Activated T-cell treated with anti-CD3 and anti-CD28 coated beads, Interleukin-2, amount 50 U/mL, for 72 hours (primary cell): ENCODE data around the gene GLG1. TPM values are rescaled to one million over a fixed set of nuclear protein-coding genes. Genes with fewer than 3 reads are reported as not detected.
"Not testable (repeated sequence)": the region's sequence is repeated elsewhere in the genome, so short reads cannot be mapped to it uniquely, and the experiment has no call there.

Experiments used
- ATAC-seq, 2 donors: fragments of 150-1000 bp; cut with Tn5 transposase; replicated peaks in 1 of 2; 2 replicates each; pipeline ENCODE4 v1.10.0; 2021; ENCODE audit warnings: moderate library complexity in 2 of 2, mild to moderate bottlenecking in 1 of 2
- DNase-seq, 2 donors: peaks; one replicate each; pipeline ENCODE4 v3.0.0; 2021 to 2022; ENCODE audit warnings: mixed read lengths in 1 of 2
- H3K27ac Mint-ChIP-seq: one replicate; pipeline ENCODE4 v1.8.0; 2022; ENCODE audit warnings: mild to moderate bottlenecking, moderate library complexity, mixed read lengths
- H3K27me3 Mint-ChIP-seq: one replicate; pipeline ENCODE4 v1.8.0; 2022; ENCODE audit warnings: low read depth, mixed read lengths
- H3K36me3 Mint-ChIP-seq, 2 donors: one replicate each; pipeline ENCODE4 v1.8.0; 2022; ENCODE audit warnings: mixed read lengths in 2 of 2, mild to moderate bottlenecking in 1 of 2; ENCODE audit not compliant: insufficient read depth in 2 of 2
- H3K4me1 Mint-ChIP-seq: one replicate; pipeline ENCODE4 v1.8.0; 2022; ENCODE audit warnings: low read depth, mixed read lengths
- H3K4me3 Mint-ChIP-seq, 2 donors: one replicate each; pipeline ENCODE4 v1.8.0; 2022; ENCODE audit warnings: mild to moderate bottlenecking in 2 of 2, mixed read lengths in 2 of 2, moderate library complexity in 2 of 2
- H3K9me3 Mint-ChIP-seq, 2 donors: one replicate each; pipeline ENCODE4 v1.8.0; 2022; ENCODE audit warnings: mixed read lengths in 2 of 2
- total RNA-seq, 2 donors: library from RNA; stranded (reverse); gene quantifications; one replicate each; pipeline ENCODE4 v1.2.3, GENCODE V29; 2022

The GLG1 gene
- total RNA-seq, 2 donors from 2014 or later, result 67.4 to 72.3 TPM

DNA sequence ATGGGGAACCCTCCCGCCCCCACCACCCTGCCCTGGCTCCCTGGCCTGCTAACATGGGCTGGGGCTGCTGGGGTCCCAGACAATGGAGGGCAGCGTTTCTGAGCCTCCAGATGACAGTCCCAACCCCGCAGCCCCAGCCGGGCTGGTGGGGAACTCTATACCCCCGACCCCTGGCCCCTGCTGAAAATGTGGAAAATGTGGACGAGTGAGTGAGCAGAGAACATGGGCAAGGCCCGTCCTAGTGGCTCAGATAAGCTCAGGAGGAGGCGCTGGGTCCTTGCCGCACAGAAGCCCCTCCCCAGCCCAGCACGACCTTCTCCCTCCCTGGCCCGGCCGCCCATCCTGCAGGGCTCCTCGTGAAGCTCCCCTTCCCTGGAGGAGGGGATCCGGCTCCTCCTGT lies 187.1 kb downstream of the GLG1 start:
- not testable (repeated sequence) for H3K27ac Mint-ChIP-seq, H3K4me3 Mint-ChIP-seq, DNase-seq, H3K4me1 Mint-ChIP-seq, H3K27me3 Mint-ChIP-seq, H3K9me3 Mint-ChIP-seq, ATAC-seq, H3K36me3 Mint-ChIP-seq

DNA sequence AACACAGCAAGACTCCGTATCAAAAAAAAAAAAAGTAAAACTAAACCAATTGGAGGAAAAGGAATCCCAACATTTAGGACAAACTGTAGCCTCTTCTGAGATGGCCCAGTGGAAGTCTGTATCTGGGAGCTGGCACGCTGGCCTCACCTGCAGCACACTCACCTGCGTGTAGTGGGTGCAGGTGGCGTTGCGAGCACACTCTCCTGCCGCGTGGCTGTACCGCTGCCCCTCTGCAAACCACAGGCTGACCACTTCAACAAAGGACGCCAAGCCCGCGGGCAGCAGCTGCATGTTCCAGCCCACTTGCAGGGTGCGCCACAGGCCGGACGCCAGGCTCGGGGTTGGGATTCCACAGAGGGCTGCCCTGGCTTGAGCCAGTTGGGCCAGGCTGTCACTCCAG lies 189.0 kb downstream of the GLG1 start:
- not testable (repeated sequence) for H3K27me3 Mint-ChIP-seq, H3K27ac Mint-ChIP-seq, ATAC-seq

DNA sequence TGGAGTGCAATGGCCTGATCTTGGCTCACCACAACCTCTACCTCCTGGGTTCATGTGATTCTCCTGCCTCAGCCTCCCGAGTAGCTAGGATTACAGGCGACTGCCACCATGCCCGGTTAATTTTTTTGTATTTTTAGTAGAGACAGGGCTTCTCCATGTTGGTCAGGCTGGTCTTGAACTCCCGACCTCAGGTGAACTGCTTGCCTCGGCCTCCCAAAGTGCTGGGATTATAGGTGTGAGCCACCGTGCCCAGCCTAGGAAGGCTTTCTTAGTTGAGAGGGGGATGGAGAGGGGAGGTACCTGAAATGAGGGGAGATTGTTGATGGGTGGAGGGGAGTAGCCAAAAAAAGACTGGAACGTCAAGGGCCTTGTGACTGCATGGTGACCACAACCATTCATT lies 193.0 kb downstream of the GLG1 start:
- not testable (repeated sequence) for ATAC-seq, H3K9me3 Mint-ChIP-seq, H3K27ac Mint-ChIP-seq, H3K4me3 Mint-ChIP-seq, H3K4me1 Mint-ChIP-seq, H3K27me3 Mint-ChIP-seq, H3K36me3 Mint-ChIP-seq, DNase-seq

More for the DNA sequence above, 189.0 kb downstream of the GLG1 start:
- H3K9me3 Mint-ChIP-seq, H3K4me3 Mint-ChIP-seq, H3K4me1 Mint-ChIP-seq, DNase-seq, H3K36me3 Mint-ChIP-seq: not testable (repeated sequence)

DNA sequence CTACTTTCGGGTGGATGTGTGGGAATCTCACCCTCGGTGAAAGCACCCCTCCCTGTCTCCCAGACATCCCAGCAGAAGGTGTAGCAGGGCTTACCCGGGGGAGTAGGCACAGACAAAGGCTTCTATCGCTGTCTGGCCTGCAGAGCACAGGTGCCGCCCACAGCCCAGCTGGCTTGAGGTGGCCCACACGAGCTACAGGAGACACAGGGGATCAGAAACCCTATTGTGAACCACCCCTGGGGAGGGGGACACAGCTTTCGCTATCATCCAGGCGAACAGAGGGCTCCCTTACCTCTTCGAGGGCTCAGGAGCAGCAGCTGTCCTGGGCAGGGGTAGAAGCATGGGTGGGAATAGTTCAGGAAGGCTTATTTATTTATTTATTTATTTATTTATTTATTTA lies 193.4 kb downstream of the GLG1 start:
- not testable (repeated sequence) for H3K27me3 Mint-ChIP-seq, ATAC-seq, H3K4me1 Mint-ChIP-seq, H3K4me3 Mint-ChIP-seq, H3K9me3 Mint-ChIP-seq, H3K36me3 Mint-ChIP-seq, DNase-seq, H3K27ac Mint-ChIP-seq

DNA sequence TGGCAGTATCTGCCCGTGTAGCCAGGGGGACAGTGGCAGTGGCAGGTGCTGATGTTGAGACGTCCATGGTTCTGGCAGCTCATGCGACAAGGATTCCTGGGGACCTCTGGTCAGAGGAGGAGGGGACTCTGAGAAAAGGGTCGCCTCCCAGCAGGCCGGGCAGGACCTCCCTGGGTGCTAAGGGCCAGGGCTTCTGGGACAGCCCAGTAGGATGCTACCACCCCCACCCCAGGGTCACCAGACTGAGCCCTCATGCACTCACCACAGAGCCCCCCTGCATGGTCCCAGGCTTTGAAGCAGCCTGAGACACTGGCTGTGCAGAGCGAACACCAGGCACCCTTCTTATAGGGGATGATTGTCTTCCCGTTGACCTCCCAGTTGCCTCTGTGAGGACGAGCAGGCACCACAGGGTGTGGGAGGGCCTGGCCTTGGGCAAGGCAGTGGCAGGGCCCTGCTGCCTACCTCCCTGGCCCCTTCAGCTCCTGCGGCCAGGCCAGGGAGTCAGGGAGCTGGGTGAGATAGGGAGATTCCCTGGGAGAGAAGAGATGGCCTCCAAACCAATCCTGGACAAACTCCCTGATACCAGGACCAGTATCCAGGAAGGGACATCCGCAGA lies 194.0 kb downstream of the GLG1 start:
- H3K9me3 Mint-ChIP-seq, H3K27ac Mint-ChIP-seq, H3K36me3 Mint-ChIP-seq, DNase-seq, H3K27me3 Mint-ChIP-seq, H3K4me1 Mint-ChIP-seq, ATAC-seq, H3K4me3 Mint-ChIP-seq: not testable (repeated sequence)

DNA sequence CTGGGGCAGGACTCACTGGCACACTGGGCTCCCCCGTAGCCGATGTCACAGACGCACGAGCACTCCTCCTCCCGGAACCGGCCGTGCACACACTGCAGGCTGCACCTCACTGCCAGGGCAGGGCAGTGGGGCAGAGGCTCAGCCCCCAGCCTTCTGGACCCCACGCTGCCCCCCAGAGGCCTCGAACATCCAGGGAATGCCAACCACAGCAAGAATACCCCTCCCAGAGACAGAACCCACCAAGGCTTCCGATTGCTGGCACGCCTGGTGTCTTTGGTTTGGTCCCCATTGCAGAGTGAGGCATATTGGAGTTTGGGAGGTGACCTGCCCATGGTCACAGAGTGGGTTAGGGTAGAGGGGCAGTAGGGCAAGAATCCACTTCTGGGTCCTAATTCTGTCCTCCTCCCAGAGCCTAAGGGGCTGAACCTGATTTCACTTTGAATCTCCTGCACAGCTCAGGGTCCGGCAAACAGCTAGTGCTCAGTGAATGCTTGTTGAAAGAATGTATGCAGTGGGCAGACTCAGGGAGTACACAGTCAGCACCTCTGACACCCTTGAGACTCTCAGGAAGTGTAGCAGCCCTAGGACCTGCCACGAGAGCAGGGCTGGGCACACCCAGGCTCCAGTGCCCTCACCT lies 194.7 kb downstream of the GLG1 start:
- H3K27ac Mint-ChIP-seq, H3K27me3 Mint-ChIP-seq, H3K9me3 Mint-ChIP-seq, H3K4me1 Mint-ChIP-seq, DNase-seq, H3K36me3 Mint-ChIP-seq, ATAC-seq, H3K4me3 Mint-ChIP-seq: not testable (repeated sequence)

DNA sequence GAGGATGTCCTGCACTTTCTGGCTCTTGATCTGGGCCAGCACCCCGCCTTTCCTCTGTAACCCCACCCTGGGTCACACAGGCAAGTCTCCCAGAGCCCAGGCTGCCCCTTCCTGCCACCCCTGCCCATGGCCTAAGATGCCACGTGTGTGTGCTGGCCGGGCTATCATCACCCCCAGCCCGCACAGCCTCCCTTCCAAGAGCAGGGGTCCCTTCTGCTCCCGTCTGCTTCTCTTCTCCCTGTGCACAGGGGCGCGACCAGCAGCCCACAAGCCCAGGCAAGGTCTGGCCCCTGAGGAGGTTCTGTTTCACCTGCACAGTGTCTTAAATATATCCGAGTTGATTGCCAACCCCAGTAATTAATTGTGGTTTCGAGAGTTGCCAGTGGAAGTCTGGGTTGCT lies 195.9 kb downstream of the GLG1 start:
- not testable (repeated sequence) for H3K27ac Mint-ChIP-seq, H3K36me3 Mint-ChIP-seq, ATAC-seq, DNase-seq, H3K9me3 Mint-ChIP-seq, H3K27me3 Mint-ChIP-seq, H3K4me3 Mint-ChIP-seq, H3K4me1 Mint-ChIP-seq

DNA sequence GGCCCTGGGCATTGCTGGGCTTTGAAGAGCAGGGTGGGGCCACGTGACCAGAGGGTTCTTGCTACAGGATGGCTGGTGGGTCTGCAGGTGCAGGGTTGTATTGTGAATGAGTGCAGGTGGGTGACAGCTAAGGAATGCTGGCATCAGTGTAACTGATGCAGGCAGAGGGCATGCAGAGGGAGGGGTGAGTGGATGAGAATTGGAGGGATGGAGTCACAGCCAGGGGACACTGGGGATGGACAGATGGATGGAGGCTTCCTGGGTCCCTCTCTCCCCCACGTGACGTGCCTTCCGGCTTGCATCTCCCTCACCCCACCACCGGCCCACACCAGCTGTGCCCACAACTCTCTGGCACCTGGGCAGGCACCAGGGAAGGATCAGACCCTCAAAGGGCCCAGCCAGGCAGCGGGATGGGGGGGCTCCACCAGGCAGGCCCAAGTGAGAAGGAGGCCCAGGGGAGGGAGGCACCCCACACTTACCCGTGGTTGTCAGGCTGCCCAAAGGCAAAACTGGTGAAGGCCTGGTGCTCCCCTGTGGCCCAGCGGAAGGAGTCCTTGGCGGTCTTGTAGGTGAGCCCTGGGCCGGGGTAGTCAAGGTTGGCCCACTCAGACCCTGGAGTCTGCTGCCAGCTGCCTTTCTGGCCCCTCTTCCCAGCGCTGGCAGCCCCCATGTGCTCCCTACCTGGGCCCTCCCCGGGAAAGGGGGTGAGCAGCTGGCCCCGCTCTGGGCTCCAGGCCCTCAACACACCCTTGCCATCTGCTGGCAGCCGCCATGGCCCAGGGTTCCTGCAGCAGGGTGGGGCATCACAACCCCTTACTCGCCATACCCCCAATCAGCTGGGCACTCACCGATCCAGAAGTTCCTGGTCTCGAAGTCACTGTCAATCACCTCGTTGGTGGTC lies 196.6 kb downstream of the GLG1 start:
- not testable (repeated sequence) for H3K4me3 Mint-ChIP-seq, H3K27me3 Mint-ChIP-seq, DNase-seq, H3K36me3 Mint-ChIP-seq, H3K4me1 Mint-ChIP-seq, H3K9me3 Mint-ChIP-seq, H3K27ac Mint-ChIP-seq
- ATAC-seq, result peak in 1 of 2 donors; percentile 9

DNA sequence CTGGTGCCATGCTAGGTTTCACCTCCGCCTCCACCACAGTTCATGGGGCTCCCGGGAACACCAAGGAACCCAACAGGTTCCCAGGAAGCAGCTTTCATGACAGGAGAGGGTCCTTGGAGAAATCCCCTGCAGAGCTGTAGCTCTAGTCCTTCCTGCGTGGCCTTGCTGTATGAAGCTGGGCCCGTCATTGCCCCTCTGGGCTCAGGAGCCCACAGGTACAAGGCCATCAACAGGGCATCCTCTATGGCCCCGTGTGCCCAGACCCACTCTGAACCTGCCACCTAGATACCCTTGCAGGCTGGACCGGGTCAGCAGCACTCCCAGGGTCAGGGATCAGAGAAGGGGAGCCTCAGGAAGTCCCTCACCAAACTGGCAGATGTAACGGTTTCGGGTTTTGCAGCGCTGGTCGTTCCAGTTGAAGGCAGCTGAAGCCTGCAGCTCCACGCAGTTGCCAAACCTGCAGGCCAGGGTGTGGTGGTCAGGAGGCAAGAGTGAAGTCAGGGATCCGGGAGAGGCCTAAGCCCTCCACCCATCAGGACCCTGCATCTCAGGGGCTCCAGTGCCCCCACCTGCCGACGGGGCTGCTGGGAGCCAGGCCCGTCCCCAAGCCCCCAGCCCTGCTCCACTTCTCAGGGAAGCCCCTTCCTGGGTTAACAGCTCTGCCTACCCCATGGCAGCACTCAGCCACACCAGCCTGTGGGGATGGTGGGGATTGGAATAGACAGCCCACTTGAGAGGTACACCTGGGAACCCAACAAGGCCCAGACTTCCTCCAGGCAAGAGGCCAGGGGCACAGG lies 197.5 kb downstream of the GLG1 start:
- not testable (repeated sequence) for ATAC-seq, H3K27me3 Mint-ChIP-seq, H3K9me3 Mint-ChIP-seq, DNase-seq, H3K27ac Mint-ChIP-seq, H3K4me1 Mint-ChIP-seq, H3K4me3 Mint-ChIP-seq, H3K36me3 Mint-ChIP-seq

DNA sequence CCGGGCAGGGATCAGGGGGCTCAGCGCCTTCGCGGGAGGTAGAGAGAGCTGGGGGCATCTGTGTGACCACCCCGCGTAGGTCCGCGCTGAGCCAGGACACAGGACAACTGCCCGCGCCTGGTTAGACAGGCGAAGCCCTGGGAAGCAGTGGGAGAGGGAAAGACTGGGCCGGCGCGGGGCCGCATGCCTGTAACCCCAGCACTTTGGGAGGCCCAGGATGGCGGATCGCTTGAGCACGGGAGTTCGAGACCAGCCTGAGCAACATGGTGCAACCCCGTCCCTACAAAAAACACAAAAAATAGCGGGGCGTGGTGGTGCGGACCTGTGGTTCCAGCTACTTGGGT lies 199.6 kb downstream of the GLG1 start:
- H3K27me3 Mint-ChIP-seq, H3K9me3 Mint-ChIP-seq, DNase-seq, H3K4me1 Mint-ChIP-seq, H3K27ac Mint-ChIP-seq, H3K36me3 Mint-ChIP-seq, ATAC-seq, H3K4me3 Mint-ChIP-seq: not testable (repeated sequence)

DNA sequence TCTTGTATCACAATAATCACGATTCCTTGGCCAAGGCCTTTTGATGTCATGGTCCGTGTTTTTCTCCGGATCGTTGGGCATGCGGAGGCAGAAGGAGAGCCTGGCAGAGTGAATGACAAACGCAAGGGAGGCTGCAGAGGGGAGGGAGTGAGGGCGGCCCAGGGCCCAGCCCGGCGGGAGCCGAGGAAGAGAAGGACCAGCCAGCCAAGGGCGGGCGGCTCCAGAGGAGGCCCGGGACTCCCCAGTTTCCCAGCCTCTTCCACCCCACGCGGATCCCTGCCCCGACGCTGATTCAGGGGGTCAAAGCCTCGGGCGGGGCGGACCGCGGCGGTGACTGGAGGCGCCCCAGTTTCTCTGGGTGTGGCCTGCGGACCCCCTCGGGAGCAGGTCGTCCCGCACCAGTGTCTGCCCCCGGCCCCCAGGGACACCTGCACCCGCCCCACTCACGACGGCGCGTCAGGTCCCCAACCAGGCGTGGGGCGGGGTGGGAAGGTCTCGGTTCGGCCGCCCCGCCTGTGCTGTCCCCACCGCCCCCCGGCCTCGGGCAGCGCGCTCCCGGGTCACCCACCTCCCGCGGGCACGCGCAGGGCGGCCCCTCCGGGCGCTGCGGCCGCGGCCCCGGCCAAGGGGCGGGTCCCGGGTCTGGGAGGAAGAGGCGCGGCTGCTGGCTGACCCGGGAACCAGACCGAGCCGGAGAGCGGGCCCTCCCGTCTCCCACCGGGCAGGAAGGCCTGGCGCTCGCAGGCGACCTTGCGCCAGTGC lies 200.1 kb downstream of the GLG1 start:
- not testable (repeated sequence) for H3K27me3 Mint-ChIP-seq, H3K4me1 Mint-ChIP-seq, H3K4me3 Mint-ChIP-seq, H3K27ac Mint-ChIP-seq, DNase-seq, H3K36me3 Mint-ChIP-seq, H3K9me3 Mint-ChIP-seq
- peak; percentile 56 to 65 for ATAC-seq

DNA sequence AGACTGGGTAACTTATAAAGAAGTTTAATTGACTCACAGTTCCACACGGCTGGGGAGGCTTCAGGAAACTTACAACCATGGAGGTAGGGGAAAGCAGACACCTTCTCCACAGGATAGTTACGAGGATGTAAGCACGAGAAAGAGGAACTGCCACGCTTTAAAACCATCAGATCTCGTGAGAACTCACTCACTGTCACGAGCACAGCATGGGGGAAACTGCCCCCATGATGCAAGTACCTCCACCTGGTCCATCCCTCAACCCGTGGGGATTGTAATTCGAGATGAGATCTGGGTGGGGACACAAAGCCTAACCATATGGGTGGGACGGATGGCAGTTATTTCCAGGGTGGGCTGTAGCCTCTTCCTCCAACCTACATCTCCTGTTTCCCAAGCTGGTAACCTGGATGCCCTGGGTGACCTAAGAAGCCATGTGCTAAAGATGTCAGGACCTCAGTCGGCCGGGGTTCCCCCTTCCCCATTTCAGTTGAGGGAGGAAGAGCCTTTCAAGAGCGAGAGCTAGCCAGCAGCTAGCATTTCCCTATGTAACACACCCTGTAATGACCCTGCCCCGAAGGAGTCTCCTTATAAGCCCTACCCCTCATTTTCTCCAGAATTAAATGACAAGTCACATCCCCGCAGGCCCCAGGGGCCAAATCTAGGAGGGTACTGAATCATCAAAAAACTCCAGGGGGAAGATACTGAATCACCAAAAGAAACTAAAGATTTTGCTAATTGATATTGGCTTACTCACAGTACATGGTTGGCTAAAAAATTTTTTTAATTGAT lies 202.6 kb downstream of the GLG1 start:
- not testable (repeated sequence) for H3K27me3 Mint-ChIP-seq, H3K27ac Mint-ChIP-seq, DNase-seq, H3K36me3 Mint-ChIP-seq, H3K4me1 Mint-ChIP-seq, H3K9me3 Mint-ChIP-seq, H3K4me3 Mint-ChIP-seq
- peak in 1 of 2 donors; percentile 33 for ATAC-seq
